Esophagus mucosa (tissue), 1 donor: ENCODE data around the gene MICAL3. TPM values are rescaled to one million over a fixed set of nuclear protein-coding genes. Genes with fewer than 3 reads are reported as not detected.
A peak's percentile ranks its signal among the peaks of the same experiment; 100 is the strongest.

ENCODE experiments used
- ATAC-seq: fragments of 200-7000 bp; cut with Tn5 transposase; one replicate; pipeline ENCODE4 v1.9.1; 2020
- total RNA-seq: library from RNA; stranded (reverse); gene quantifications from one replicate; pipeline ENCODE4 v1.2.4, GENCODE V29; 2023
- donor health status: DM: yes; HTN: yes; CAD: no.

The MICAL3 gene
- total RNA-seq, 1 donor from 2014 or later: 27.3 TPM

DNA sequence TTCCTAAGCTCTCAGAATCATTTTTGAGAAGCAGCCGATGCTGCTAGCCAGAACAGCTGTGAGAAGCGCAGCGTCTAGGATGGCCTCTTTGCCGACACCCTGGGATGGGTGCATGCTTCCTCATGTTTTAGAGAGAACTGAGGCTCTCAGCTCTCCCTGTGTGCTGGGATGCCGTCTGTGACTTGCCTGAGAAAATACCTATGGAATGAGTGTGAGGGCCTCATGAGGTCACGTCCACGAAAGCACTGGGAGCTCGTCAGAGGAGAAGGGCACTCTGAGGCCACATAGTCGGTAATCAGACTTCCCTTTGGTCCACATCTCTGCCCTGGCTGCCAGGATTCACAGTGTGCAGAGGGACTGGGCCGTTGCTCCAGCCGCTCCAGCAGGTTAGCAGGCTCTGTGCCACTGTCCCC, 54.7 kb downstream of the MICAL3 start:
- ATAC-seq: no peak

DNA sequence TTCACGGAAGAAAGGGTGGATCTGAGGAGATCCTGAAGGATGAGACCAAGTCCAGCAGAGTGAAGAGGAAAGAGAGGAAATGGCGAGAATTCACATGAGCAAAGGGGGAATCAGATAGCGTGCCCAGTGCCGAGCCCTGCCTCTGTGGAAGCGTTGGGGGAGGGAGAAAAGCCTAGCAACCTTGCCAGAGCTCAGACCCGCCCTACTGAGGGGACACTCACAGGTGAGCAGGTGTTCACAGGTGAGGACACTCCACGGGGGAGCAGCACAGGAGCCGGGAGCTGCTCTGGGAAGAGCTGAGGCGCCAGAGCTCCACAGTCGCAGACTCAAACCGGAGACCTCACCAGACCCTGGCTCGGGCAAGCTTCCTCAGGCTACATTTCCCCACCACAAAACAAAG, 56.2 kb downstream of the MICAL3 start:
- no peak for ATAC-seq

GRCh38 chr22:17966403-17966717, 58.0 kb downstream of the MICAL3 start:
- ATAC-seq: no peak

DNA sequence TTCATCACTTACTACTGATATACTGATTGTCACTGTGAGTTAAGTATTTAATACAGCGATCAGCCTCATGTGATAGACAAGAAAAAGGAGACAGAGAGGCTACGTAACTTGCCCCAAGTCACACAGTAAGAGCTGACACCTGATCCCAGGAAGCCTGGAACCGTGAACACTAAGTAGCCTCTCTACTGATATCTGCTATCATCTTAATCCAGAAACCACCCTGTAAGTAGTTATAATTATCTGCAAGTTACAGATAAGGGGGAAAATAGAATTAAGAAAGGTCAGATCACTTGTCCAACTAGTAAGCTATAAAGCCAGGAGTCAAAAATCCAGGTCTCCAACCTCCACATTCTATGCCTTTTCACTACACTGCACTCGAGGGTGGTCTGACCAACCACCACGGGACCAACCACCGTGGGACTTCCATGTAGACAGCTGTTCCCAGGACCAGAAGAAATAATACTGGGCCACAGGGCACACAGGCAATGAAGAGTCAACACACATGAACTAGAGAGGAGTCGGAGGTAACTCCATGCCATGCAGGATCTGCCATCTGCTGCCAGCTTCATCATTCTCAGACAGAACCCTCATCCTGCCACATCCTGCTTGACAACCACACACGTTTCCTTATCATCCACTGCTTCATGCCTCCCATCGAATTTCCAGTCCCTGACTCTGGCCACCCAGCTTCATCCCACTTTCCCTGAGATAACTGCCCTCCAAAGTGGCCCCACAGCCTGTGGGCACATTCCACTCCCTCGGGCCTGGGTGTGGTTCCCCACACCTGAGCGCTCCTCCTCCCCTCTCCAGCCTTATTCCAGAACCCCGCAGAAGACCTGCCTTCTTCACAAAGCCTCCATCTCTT, 58.6 kb downstream of the MICAL3 start:
- no peak for ATAC-seq

- no peak for ATAC-seq
These were observed 59.7 kb downstream of the MICAL3 start for GRCh38 chr22:17964643-17965042.

DNA sequence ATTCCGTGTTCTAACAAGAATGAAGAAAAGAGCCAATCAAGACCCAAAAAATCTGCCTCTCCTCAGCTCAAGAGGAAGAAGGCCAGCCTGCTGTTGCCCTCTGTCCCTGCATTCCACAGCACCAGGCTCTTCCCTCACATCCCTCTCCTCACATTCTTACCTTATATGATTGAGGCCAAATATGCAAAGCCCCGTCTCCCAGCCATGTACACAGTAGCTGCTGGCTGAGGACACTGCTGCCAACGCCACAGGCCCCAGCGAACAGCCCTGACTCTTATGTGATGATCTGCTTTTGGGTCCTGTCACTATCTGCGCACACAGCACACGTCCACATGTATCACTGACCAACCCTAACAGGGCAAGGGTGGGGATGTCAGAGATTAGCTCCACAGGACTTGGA, 60.2 kb downstream of the MICAL3 start:
- ATAC-seq: no peak

GRCh38 chr22:17963015-17963414, 61.3 kb downstream of the MICAL3 start:
- no peak for ATAC-seq

DNA sequence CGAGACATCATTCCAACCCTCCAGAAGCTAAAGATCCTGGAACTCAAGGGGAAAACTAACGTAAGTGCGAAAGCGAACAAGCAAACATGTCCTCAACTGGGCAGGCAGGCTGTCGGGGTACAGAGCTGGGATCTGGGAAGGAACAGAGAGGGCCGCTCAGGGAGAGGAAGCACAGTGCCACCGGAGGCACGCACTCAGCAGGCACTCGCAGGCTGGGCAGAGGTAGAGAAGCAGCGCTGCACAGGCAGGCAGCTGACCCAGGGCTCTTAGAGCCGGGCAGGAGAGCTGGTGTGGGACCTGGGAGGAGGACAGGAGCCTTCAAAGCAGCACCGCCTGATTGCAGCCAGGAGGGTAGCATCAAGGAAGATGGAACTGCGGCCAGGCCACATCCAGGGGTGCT, 62.2 kb downstream of the MICAL3 start:
- ATAC-seq: no peak

- ATAC-seq: no peak
These were observed 63.0 kb downstream of the MICAL3 start for GRCh38 chr22:17961446-17961729.

DNA sequence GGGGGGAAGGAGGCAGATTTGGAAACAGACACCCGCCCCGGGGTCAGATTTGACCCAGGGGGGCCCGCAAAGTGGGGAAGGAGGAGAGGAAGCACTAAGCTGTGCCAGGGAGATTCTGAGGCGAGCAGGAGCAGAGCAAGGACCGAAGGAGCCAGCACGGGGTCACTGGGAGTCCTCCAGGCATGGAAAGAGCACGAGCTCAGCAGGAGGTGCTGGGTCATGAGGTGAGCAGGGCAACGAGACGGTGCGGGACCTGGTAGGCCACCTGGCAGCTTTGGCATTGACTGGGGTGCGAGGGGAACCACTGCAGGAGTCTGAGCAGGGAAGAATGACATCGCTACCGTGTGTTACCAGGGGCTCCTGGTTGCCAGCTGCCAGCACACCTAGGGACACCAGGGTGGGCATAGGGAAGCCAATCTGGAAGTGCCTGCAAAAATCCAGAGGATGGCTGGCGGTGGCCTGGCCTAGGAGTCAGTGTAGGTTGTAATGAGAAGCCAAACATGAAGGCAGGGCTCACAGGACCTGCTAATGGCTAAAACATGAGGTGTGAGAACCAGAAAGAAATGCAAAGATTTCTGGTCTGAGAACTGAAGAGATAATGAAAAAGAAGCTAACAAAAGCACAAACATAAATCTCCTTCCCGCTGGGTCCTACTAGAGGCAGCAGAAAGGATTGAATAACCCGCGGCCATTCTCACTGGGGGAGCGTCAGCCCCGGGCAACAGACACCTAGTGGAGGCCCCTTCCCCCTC, 63.5 kb downstream of the MICAL3 start:
- no peak for ATAC-seq

- no peak for ATAC-seq
These were observed 64.3 kb downstream of the MICAL3 start for GRCh38 chr22:17960011-17960410.

DNA sequence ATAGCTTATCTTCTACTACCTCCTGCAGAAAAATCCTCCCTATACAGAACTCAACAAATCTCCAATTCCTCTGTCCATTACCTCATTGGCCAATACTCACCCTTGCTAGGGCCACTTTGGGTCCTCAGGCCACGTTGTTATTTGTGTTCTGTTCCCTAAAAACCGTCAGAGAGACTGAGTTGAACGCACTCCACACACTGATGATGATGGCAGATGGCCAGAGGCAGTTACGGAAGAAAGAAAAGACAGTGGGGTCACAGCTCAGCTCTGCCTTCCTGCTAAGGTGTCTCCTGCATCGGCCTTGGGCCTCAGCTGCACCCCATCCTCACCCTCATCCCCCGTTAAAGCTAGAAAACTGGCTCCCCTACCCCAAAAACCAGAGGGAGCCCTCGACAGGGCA, 66.2 kb downstream of the MICAL3 start:
- ATAC-seq: no peak

- no peak for ATAC-seq
These were observed 66.7 kb downstream of the MICAL3 start for GRCh38 chr22:17957693-17958092.

- ATAC-seq: no peak
These were observed 67.2 kb downstream of the MICAL3 start for GRCh38 chr22:17957204-17957603.

- ATAC-seq: no peak
These were observed 67.7 kb downstream of the MICAL3 start for GRCh38 chr22:17956630-17957029.

GRCh38 chr22:17955590-17956379, 68.6 kb downstream of the MICAL3 start:
- no peak for ATAC-seq

DNA sequence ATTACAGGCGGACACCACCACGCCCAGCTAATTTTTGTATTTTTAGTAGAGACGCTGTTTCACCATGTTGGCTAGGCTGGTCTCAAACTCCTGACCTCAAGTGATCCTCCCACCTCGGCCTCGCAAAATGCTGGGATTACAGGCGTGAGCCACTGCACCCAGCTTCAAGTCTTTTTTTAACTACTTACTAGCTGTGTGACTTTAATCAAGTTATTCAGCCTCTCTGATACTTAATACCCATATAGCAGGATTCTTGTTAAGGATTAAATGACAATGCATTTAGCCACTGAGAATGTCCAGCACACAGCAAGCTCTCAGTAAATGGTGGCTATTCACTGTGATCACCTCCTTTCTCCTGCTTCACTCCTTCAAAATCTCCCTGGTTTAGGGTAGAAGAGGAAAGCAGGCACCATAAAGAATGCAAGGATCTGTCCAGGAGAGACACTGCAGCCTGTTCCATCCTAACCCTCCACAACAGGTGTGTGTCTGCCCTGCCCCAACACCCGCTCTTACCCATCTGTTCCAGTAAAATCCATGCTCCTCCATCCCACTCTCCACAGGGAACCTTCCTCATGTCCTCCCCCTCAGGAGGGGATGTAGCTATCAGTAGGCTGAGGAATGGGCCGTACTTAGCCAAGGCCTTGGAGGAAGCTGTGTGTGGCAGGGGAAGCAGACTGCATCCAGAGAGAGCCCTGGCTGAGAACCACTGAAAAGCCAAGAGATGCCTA, 69.3 kb downstream of the MICAL3 start:
- no peak for ATAC-seq

GRCh38 chr22:17954200-17954859, 70.0 kb downstream of the MICAL3 start:
- ATAC-seq: no peak

GRCh38 chr22:17953147-17953546, 71.2 kb downstream of the MICAL3 start:
- no peak for ATAC-seq

- ATAC-seq: peak; percentile 75
These were observed 72.0 kb downstream of the MICAL3 start for GRCh38 chr22:17952273-17952801.

- ATAC-seq: no peak
These were observed 73.0 kb downstream of the MICAL3 start for GRCh38 chr22:17951315-17951714.

DNA sequence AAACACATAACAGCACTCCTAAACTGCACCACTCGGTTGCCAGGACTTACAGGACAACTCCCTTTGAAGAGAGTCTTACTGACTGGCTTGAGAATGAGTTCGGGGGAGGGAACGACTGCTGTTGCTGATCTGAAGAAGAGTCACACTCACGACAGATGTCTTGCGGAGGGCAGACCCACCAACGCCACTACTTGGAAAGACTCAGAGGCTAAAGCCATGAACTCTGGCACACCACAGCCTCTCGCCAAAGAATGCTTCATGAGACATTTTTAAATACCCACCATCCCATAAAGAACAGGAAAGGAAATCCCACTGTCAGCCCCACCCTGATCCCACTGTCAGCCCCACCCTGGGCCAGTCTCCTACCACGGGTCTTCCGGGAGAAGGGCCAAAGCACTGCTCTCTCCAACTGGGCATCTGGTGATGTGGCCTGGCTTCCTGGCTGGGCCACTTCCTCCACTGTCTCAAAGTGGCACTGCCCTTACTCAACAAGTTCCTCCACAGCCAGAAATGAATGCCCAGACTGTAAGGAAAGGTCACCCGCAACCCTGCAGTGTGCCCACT, 73.6 kb downstream of the MICAL3 start:
- no peak for ATAC-seq
